Mesothelial cell of epicardium (in vitro differentiated cells): ENCODE results near the gene TGFA. TPM values are rescaled to one million over a fixed set of nuclear protein-coding genes. Genes with fewer than 3 reads are reported as not detected.

Experiments used
- DNase-seq, 2 experiments: peaks; one replicate each; pipeline ENCODE4 v3.0.0; 2021; ENCODE audit warnings: low spot score in 2 of 2; ENCODE audit not compliant: unreplicated experiment in 2 of 2
- H3K27ac Mint-ChIP-seq: 2 replicates; pipeline ENCODE4 v1.8.0; 2021; ENCODE audit warnings: mixed read lengths
- H3K27me3 Mint-ChIP-seq: 2 replicates; pipeline ENCODE4 v1.8.0; 2021; ENCODE audit warnings: low read depth, mixed read lengths
- H3K36me3 Mint-ChIP-seq: 2 replicates; pipeline ENCODE4 v1.8.0; 2021; ENCODE audit warnings: mixed read lengths
- H3K4me1 Mint-ChIP-seq: 2 replicates; pipeline ENCODE4 v1.8.0; 2021; ENCODE audit warnings: mixed read lengths
- H3K4me3 Mint-ChIP-seq: 2 replicates; pipeline ENCODE4 v1.8.0; 2021; ENCODE audit warnings: mild to moderate bottlenecking, moderate library complexity, mixed read lengths
- H3K9me3 Mint-ChIP-seq: 2 replicates; pipeline ENCODE4 v1.8.0; 2021; ENCODE audit warnings: mixed read lengths
- CTCF ChIP-seq: fragments of 200-600 bp; sonication (generic); IDR thresholded peaks from one replicate; pipeline ENCODE4 v1.5.0; 2021; ENCODE audit warnings: antibody characterized with exemption; ENCODE audit not compliant: unreplicated experiment
- total RNA-seq: library from RNA; stranded (reverse); gene quantifications from 3 replicates; pipeline ENCODE4 v1.2.1, GENCODE V29; 2021

TGFA gene
- total RNA-seq, 1 donor from 2014 or later: 0.96 TPM

GRCh38 chr2:70400539-70400938, 153.1 kb downstream of the TGFA start:
- no peak for TF ChIP-seq CTCF
- Mint-ChIP-seq H3K27me3 (peaks cover 75% of the 10 kb centered on the region), H3K4me3 (no peak overlapping the region), H3K9me3 (peaks cover 13% of the 10 kb centered on the region), H3K27ac (no peak overlapping the region), H3K36me3 (no peaks in the 10 kb centered on the region), H3K4me1 (no peaks in the 10 kb centered on the region)
- DNase-seq: no peak

GRCh38 chr2:70399046-70399445, 154.6 kb downstream of the TGFA start:
- H3K9me3 Mint-ChIP-seq: peaks cover under 1% of the 10 kb centered on the region
- peaks cover 73% of the 10 kb centered on the region for H3K27me3 Mint-ChIP-seq
- H3K4me1 Mint-ChIP-seq: no peaks in the 10 kb centered on the region
- no peak for TF ChIP-seq CTCF
- no peak for DNase-seq
- H3K36me3 Mint-ChIP-seq: no peaks in the 10 kb centered on the region
- H3K4me3 Mint-ChIP-seq: no peak overlapping the region
- no peak overlapping the region for H3K27ac Mint-ChIP-seq

Other genes starting within 250 kb of the TGFA start
- 1.3 to 2.0 TPM (median 1.3 TPM) in 3 replicates for gene ADD2, start 214.4 kb upstream of the TGFA start, total RNA-seq
- gene FIGLA, start 236.8 kb upstream of the TGFA start, total RNA-seq: not detected in 3 replicates